Lower lobe of right lung (tissue), 2 donors: Measurements from ENCODE around the gene CRYAA. TPM values are rescaled to one million over a fixed set of nuclear protein-coding genes. Genes with fewer than 3 reads are reported as not detected.

Experiments used
- ATAC-seq, 2 donors: fragments of 200-7000 bp; cut with Tn5 transposase; one replicate each; pipeline ENCODE4 v1.9.1; 2020 to 2022; ENCODE audit warnings: mild to moderate bottlenecking in 2 of 2, moderate library complexity in 2 of 2
- DNase-seq: peaks from one replicate; pipeline ENCODE4 v3.0.0-alpha.2; 2020
- H3K27ac ChIP-seq: fragments of 200-600 bp; one replicate; pipeline ENCODE4 v1.8.0; 2022
- H3K27me3 ChIP-seq: fragments of 200-600 bp; one replicate; pipeline ENCODE4 v1.8.0; 2022; ENCODE audit warnings: low read depth
- H3K36me3 ChIP-seq: fragments of 200-600 bp; one replicate; pipeline ENCODE4 v1.8.0; 2022; ENCODE audit warnings: mild to moderate bottlenecking
- H3K4me1 ChIP-seq: fragments of 200-600 bp; one replicate; pipeline ENCODE4 v1.8.0; 2022
- H3K4me3 ChIP-seq: fragments of 200-600 bp; one replicate; pipeline ENCODE4 v1.8.0; 2022; ENCODE audit warnings: mild to moderate bottlenecking
- H3K9me3 ChIP-seq: fragments of 200-600 bp; one replicate; pipeline ENCODE4 v1.8.0; 2022
- CTCF ChIP-seq: fragments of 200-600 bp; IDR thresholded peaks from one replicate; pipeline ENCODE4 v1.8.0; 2022; ENCODE audit warnings: antibody characterized with exemption, mild to moderate bottlenecking
- intact Hi-C: fragments of 100-400 bp; cut with DNase I; formaldehyde crosslinking; loops from one replicate; pipeline ENCODE4 v1.11.0; 2022
- total RNA-seq: library from RNA; stranded (reverse); fragmentation: NEBNext Ultra II Directional; extraction: Animal tissue kit (Norgen Biotek cat#: 25700); gene quantifications from one replicate; pipeline ENCODE4 v1.2.1, GENCODE V29; 2021
- donor health status: DM: no; HTN: yes; CAD: no; lungs with severe emphysema.

CRYAA gene
- total RNA-seq, 1 donor from 2014 or later: not detected

GRCh38 chr21:43201491-43201890 lies 32.7 kb downstream of the CRYAA start:
- H3K27ac ChIP-seq: no peak overlapping the region
- DNase-seq: no peak
- no peaks in the 10 kb centered on the region for H3K36me3 ChIP-seq
- no peaks in the 10 kb centered on the region for H3K27me3 ChIP-seq
- H3K4me3 ChIP-seq: no peak overlapping the region
- no peak for TF ChIP-seq CTCF
- H3K9me3 ChIP-seq: peaks cover 26% of the 10 kb centered on the region
- H3K4me1 ChIP-seq: peaks cover 9% of the 10 kb centered on the region
- intact Hi-C loops: no loop called here
- ATAC-seq: no peak

GRCh38 chr21:43203591-43203990 lies 34.8 kb downstream of the CRYAA start:
- Histone ChIP-seq H3K9me3 (peaks cover 19% of the 10 kb centered on the region), H3K36me3 (no peaks in the 10 kb centered on the region), H3K27ac (no peak overlapping the region), H3K4me3 (no peak overlapping the region), H3K4me1 (no peaks in the 10 kb centered on the region), H3K27me3 (no peaks in the 10 kb centered on the region)
- DNase-seq (no peak), ATAC-seq (no peak)
- intact Hi-C loops: no loop called here
- no peak for TF ChIP-seq CTCF

GRCh38 chr21:43204638-43205037 lies 35.8 kb downstream of the CRYAA start:
- H3K36me3 ChIP-seq: no peaks in the 10 kb centered on the region
- no peak for TF ChIP-seq CTCF
- H3K9me3 ChIP-seq: peaks cover 15% of the 10 kb centered on the region
- DNase-seq: no peak
- no peak for ATAC-seq
- H3K27me3 ChIP-seq: no peaks in the 10 kb centered on the region
- no peaks in the 10 kb centered on the region for H3K4me1 ChIP-seq
- no peak overlapping the region for H3K4me3 ChIP-seq
- intact Hi-C loops: no loop called here
- no peak overlapping the region for H3K27ac ChIP-seq

- Histone ChIP-seq H3K4me1 (no peaks in the 10 kb centered on the region), H3K27me3 (no peaks in the 10 kb centered on the region), H3K36me3 (no peaks in the 10 kb centered on the region), H3K9me3 (peaks cover 11% of the 10 kb centered on the region), H3K27ac (no peak overlapping the region), H3K4me3 (no peak overlapping the region)
- intact Hi-C loops: no loop called here
- DNase-seq: no peak
- TF ChIP-seq CTCF: no peak
- no peak for ATAC-seq
These were observed 37.6 kb downstream of the CRYAA start for GRCh38 chr21:43206231-43207042.

GRCh38 chr21:43207043-43207315 lies 38.2 kb downstream of the CRYAA start:
- intact Hi-C loops: no loop called here
- ATAC-seq: no peak

More at GRCh38 chr21:43207043-43207315, 38.2 kb downstream of the CRYAA start:
- DNase-seq: no peak
- Histone ChIP-seq H3K9me3 (peaks cover 5% of the 10 kb centered on the region), H3K27ac (no peak overlapping the region), H3K4me3 (no peak overlapping the region), H3K36me3 (no peaks in the 10 kb centered on the region), H3K27me3 (no peaks in the 10 kb centered on the region), H3K4me1 (no peaks in the 10 kb centered on the region)
- TF ChIP-seq CTCF: no peak
